ENCODE results near the gene HPF1.
"Not testable (repeated sequence)": the region's sequence is repeated elsewhere in the genome, so short reads cannot be mapped to it uniquely, and the experiment has no call there.

The HPF1 gene

GRCh38 chr4:169795585-169795984, 37.8 kb upstream of the HPF1 start:
- no peak for DNase-seq
- H3K36me3 ChIP-seq (replicated peaks), result no peaks in the 10 kb centered on the region
- TF ChIP-seq, protein P1, sequence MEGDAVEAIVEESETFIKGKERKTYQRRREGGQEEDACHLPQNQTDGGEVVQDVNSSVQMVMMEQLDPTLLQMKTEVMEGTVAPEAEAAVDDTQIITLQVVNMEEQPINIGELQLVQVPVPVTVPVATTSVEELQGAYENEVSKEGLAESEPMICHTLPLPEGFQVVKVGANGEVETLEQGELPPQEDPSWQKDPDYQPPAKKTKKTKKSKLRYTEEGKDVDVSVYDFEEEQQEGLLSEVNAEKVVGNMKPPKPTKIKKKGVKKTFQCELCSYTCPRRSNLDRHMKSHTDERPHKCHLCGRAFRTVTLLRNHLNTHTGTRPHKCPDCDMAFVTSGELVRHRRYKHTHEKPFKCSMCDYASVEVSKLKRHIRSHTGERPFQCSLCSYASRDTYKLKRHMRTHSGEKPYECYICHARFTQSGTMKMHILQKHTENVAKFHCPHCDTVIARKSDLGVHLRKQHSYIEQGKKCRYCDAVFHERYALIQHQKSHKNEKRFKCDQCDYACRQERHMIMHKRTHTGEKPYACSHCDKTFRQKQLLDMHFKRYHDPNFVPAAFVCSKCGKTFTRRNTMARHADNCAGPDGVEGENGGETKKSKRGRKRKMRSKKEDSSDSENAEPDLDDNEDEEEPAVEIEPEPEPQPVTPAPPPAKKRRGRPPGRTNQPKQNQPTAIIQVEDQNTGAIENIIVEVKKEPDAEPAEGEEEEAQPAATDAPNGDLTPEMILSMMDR (IDR thresholded peaks at IDR 0.05; ENCODE audit: low read depth, low read length, missing control alignments), result no peak
- in situ Hi-C loops (cut with HindIII; ENCODE audit: low pct_ligation_motif_present, low sequenced_read_pairs), result no loop called here
- no peaks in the 10 kb centered on the region for H3K27me3 ChIP-seq (replicated peaks)
- no peak overlapping the region for H3K4me3 ChIP-seq (ENCODE audit: low read depth, low read length)
- H3K27ac ChIP-seq, result no peak overlapping the region

GRCh38 chr4:169791527-169792156, 33.9 kb upstream of the HPF1 start:
- H3K27ac ChIP-seq, result no peak overlapping the region
- H3K4me3 ChIP-seq (ENCODE audit: low read depth, low read length), result peak overlapping the region; percentile 45
- TF ChIP-seq, protein P1 (IDR thresholded peaks at IDR 0.05; ENCODE audit: low read depth, low read length, missing control alignments), result peak; percentile 73
- peak; percentile 75 for DNase-seq
- in situ Hi-C loops (cut with HindIII; ENCODE audit: low pct_ligation_motif_present, low sequenced_read_pairs), result no loop called here
- peaks cover 2% of the 10 kb centered on the region for H3K27me3 ChIP-seq (replicated peaks)
- H3K36me3 ChIP-seq (replicated peaks), result no peaks in the 10 kb centered on the region

DNA sequence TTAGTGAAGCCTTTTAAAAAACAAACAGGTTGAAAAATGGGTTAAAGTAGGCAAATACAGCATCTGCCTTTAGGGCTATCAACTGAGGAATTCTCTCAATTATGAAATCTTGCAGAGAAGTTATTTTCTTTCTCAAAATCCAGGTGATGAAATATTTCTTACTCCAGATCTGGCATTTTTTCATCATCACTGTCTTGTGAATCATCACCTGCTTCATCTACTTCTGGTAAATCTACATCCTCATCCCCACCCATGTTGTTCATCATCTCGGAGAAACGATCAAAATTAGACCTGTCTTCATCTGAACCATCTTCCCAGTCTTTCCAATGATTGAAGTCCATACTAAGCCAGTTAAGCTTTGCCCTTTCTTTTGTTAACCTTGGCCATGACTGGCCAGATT, 33.3 kb upstream of the HPF1 start:
- H3K27ac ChIP-seq, result no peak overlapping the region
- H3K4me3 ChIP-seq (ENCODE audit: low read depth, low read length), result no peak overlapping the region
- no peak for DNase-seq
- peaks cover 2% of the 10 kb centered on the region for H3K27me3 ChIP-seq (replicated peaks)
- TF ChIP-seq, protein P1 (IDR thresholded peaks at IDR 0.05; ENCODE audit: low read depth, low read length, missing control alignments), result no peak
- H3K36me3 ChIP-seq (replicated peaks), result no peaks in the 10 kb centered on the region
- in situ Hi-C loops (cut with HindIII; ENCODE audit: low pct_ligation_motif_present, low sequenced_read_pairs), result no loop called here

DNA sequence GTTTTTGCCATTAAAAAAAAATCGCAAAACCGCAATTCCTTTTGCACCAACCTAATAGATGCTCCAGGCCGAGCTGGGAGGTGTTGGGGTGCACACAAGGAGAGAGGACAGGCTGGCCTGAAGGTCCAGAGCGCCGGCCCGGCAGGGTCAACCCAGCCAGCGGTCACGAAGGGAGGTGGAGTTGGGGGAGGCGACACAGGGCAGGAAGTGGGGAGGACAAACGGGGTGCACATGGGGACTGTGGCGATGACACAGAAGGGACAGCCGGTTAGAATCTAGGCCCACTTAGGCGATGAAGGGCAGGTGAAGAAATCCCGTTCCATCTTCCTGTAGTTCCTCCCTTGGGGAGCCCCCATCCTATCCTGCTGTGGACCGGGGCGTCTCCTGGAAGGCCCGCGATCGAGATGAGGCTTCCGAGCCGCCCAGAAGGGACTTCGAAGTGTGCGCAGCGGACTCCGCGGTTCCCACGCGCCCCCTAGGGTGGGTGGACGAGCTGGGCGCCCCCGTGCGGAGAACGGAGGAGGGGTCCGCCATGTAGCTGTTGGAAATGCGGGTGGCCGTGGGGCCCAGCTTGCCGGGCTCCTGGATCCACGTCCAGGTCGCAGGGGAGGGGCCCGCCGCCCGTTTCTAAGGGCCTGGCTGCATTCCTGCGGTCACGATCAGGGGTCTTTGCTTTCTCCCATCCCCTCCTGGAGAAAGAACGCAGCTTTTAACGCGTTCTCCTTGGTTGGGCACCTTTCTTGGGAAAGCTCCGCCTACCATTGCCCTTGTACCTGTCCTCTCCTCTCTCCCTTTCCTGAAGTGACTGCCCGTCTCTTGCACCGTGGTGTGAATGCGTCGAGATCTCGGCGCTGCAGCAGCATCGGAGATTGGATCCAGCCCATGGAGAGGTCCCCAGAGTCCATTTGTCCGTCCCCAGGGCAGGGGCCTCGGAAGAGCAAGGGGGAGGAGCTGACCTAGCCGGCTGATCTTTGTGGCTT, 17.0 kb upstream of the HPF1 start:
- no peak for DNase-seq
- in situ Hi-C loops (cut with HindIII; ENCODE audit: low pct_ligation_motif_present, low sequenced_read_pairs), result no loop called here
- Histone ChIP-seq H3K27ac (no peak overlapping the region), H3K36me3 (replicated peaks) (no peaks in the 10 kb centered on the region), H3K27me3 (replicated peaks) (no peaks in the 10 kb centered on the region), H3K4me3 (ENCODE audit: low read depth, low read length) (peak overlapping the region; percentile 35)
- TF ChIP-seq, protein P1 (IDR thresholded peaks at IDR 0.05; ENCODE audit: low read depth, low read length, missing control alignments), result peak; percentile 64

- H3K4me3 ChIP-seq (ENCODE audit: low read depth, low read length), result no peak overlapping the region
- no peaks in the 10 kb centered on the region for H3K27me3 ChIP-seq (replicated peaks)
- H3K36me3 ChIP-seq (replicated peaks), result no peaks in the 10 kb centered on the region
- TF ChIP-seq, protein P1 (IDR thresholded peaks at IDR 0.05; ENCODE audit: low read depth, low read length, missing control alignments), result no peak
- no peak for DNase-seq
- H3K27ac ChIP-seq, result no peak overlapping the region
- in situ Hi-C loops (cut with HindIII; ENCODE audit: low pct_ligation_motif_present, low sequenced_read_pairs), result no loop called here
Observed at GRCh38 chr4:169773889-169774288, 16.1 kb upstream of the HPF1 start.

DNA sequence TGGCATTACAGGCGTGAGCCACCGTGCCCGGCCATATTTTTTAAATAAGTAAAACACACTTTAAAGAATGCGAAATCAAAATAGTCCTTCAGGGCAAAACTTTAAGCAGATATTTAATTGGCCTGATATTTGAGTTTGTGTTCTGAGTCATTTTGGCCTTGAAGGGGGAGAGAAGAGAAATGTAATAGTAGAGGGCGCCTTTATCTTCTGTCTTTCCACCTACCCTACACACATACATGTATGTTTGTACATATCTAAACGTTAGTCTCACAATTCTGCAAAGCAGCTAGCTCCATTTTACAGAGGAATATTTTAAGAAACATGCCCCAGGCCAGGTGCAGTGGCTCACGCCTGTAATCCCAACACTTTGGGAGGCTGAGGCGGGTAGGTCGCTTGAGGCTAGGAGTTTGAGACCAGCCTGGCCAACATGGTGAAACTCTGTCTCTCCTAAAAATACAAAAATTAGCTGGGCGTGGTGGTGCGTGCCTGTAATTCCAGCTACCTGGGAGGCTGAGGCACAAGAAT, 13.9 kb upstream of the HPF1 start:
- DNase-seq; H3K27ac ChIP-seq; H3K27me3 ChIP-seq (replicated peaks); in situ Hi-C loops (cut with HindIII; ENCODE audit: low pct_ligation_motif_present, low sequenced_read_pairs); H3K36me3 ChIP-seq (replicated peaks); H3K4me3 ChIP-seq (ENCODE audit: low read depth, low read length): not testable (repeated sequence)

All from brain microvascular endothelial cell (primary cell).